Activated CD4-positive, alpha-beta T cell treated with anti-CD3 and anti-CD28 coated beads, Interleukin-2, amount 10 ng/mL, durations not matched to agents 24 days and 14 days (primary cell): Measurements from ENCODE around the gene SYTL1. TPM values are rescaled to one million over a fixed set of nuclear protein-coding genes. Genes with fewer than 3 reads are reported as not detected.
"Not testable (repeated sequence)": the region's sequence is repeated elsewhere in the genome, so short reads cannot be mapped to it uniquely, and the experiment has no call there.

ENCODE experiments used
- DNase-seq: peaks from one replicate; pipeline ENCODE4 v3.0.0; 2022
- H3K27ac Mint-ChIP-seq: one replicate; pipeline ENCODE4 v1.8.0; 2022; ENCODE audit warnings: mild to moderate bottlenecking, mixed read lengths
- H3K27me3 Mint-ChIP-seq: one replicate; pipeline ENCODE4 v1.8.0; 2022; ENCODE audit warnings: mixed read lengths
- H3K36me3 Mint-ChIP-seq: one replicate; pipeline ENCODE4 v1.8.0; 2022; ENCODE audit warnings: low read depth, mild to moderate bottlenecking, mixed read lengths
- H3K4me1 Mint-ChIP-seq: one replicate; pipeline ENCODE4 v1.8.0; 2021; ENCODE audit warnings: mixed read lengths
- H3K4me3 Mint-ChIP-seq: one replicate; pipeline ENCODE4 v1.8.0; 2022; ENCODE audit warnings: mild to moderate bottlenecking, moderate library complexity, mixed read lengths
- H3K9me3 Mint-ChIP-seq: one replicate; pipeline ENCODE4 v1.8.0; 2021; ENCODE audit warnings: mixed read lengths
- intact Hi-C: fragments of 100-400 bp; cut with micrococcal nuclease; formaldehyde crosslinking; loops from one replicate; pipeline ENCODE4 v1.15.1; 2023
- total RNA-seq: library from RNA; stranded (reverse); gene quantifications from 2 replicates; pipeline ENCODE4 v1.2.3, GENCODE V29; 2022

The SYTL1 gene
- total RNA-seq, 1 donor from 2014 or later, result 29.7 TPM

GRCh38 chr1:27383661-27384060, 41.8 kb downstream of the SYTL1 start:
- H3K27me3 Mint-ChIP-seq, result peaks cover 11% of the 10 kb centered on the region
- peaks cover 6% of the 10 kb centered on the region for H3K4me1 Mint-ChIP-seq
- H3K4me3 Mint-ChIP-seq, result no peak overlapping the region
- H3K36me3 Mint-ChIP-seq, result no peaks in the 10 kb centered on the region
- H3K9me3 Mint-ChIP-seq, result no peaks in the 10 kb centered on the region
- no peak overlapping the region for H3K27ac Mint-ChIP-seq
- no peak for DNase-seq
- intact Hi-C loops, result no loop called here

GRCh38 chr1:27384797-27385196, 43.0 kb downstream of the SYTL1 start:
- DNase-seq, H3K27ac Mint-ChIP-seq, intact Hi-C loops, H3K9me3 Mint-ChIP-seq, H3K36me3 Mint-ChIP-seq, H3K4me3 Mint-ChIP-seq, H3K4me1 Mint-ChIP-seq: not testable (repeated sequence)
- H3K27me3 Mint-ChIP-seq, result peaks cover 13% of the 10 kb centered on the region

GRCh38 chr1:27388337-27389005, 46.6 kb downstream of the SYTL1 start:
- Mint-ChIP-seq H3K4me3 (no peak overlapping the region), H3K36me3 (no peaks in the 10 kb centered on the region), H3K27me3 (peaks cover 16% of the 10 kb centered on the region), H3K27ac (peak overlapping the region; percentile 0), H3K9me3 (no peaks in the 10 kb centered on the region), H3K4me1 (peaks cover 16% of the 10 kb centered on the region)
- DNase-seq, result peak; percentile 93
- intact Hi-C loops, result loop anchor here (1.0 to 2.0 kb wide), 3 partner anchors 31 to 88 kb away; no protein-coding TSS in a partner anchor

GRCh38 chr1:27391511-27392095, 49.8 kb downstream of the SYTL1 start:
- intact Hi-C loops, result loop anchor here (1.0 kb wide), 4 partner anchors 25 to 272 kb away; partner anchors contain the start of genes MAP3K6 and TMEM222
- Mint-ChIP-seq H3K36me3 (no peaks in the 10 kb centered on the region), H3K9me3 (no peaks in the 10 kb centered on the region), H3K27ac (peak overlapping the region; percentile 93), H3K27me3 (peaks cover 12% of the 10 kb centered on the region), H3K4me1 (peaks cover 13% of the 10 kb centered on the region), H3K4me3 (peak overlapping the region; percentile 87)
- peak; percentile 70 for DNase-seq

- Mint-ChIP-seq H3K4me3 (peak within 1 kb of the TSS; percentile 87), H3K9me3 (no peaks in the 10 kb centered on the region), H3K4me1 (peaks cover 13% of the 10 kb centered on the region), H3K36me3 (no peaks in the 10 kb centered on the region), H3K27me3 (peaks cover 12% of the 10 kb centered on the region), H3K27ac (peak within 1 kb of the TSS; percentile 93)
- intact Hi-C loops, result loop anchor here (1.0 kb wide), 4 partner anchors 26 to 271 kb away; partner anchors contain the start of genes MAP3K6 and TMEM222
- peak; percentile 98 for DNase-seq
These were observed 50.4 kb downstream of the SYTL1 start, which contains the start of gene GPR3 for GRCh38 chr1:27392096-27392777. Gene GPR3, plus strand, starts transcription at chr1:27392622. Its CDS starts 1,177 bp downstream, at chr1:27393799.

GRCh38 chr1:27392778-27393635, 51.2 kb downstream of the SYTL1 start:
- Mint-ChIP-seq H3K4me1 (peaks cover 13% of the 10 kb centered on the region), H3K9me3 (no peaks in the 10 kb centered on the region), H3K27ac (peak overlapping the region; percentile 72), H3K27me3 (peaks cover 12% of the 10 kb centered on the region), H3K4me3 (peak overlapping the region; percentile 85), H3K36me3 (no peaks in the 10 kb centered on the region)
- DNase-seq, result no peak
- intact Hi-C loops, result loop anchor here (1.0 kb wide), 4 partner anchors 27 to 270 kb away; partner anchors contain the start of genes MAP3K6 and TMEM222

GRCh38 chr1:27393641-27394281, 51.9 kb downstream of the SYTL1 start:
- Mint-ChIP-seq H3K27me3 (peaks cover 12% of the 10 kb centered on the region), H3K4me3 (peak overlapping the region; percentile 85)
- intact Hi-C loops, result no loop called here

GRCh38 chr1:27394282-27394658, 52.4 kb downstream of the SYTL1 start:
- no peak overlapping the region for H3K27ac Mint-ChIP-seq
- no peaks in the 10 kb centered on the region for H3K9me3 Mint-ChIP-seq
- H3K4me3 Mint-ChIP-seq, result peak overlapping the region; percentile 32
- no peaks in the 10 kb centered on the region for H3K36me3 Mint-ChIP-seq
- no peak for DNase-seq
- H3K4me1 Mint-ChIP-seq, result peaks cover 12% of the 10 kb centered on the region
- intact Hi-C loops, result no loop called here
- peaks cover 12% of the 10 kb centered on the region for H3K27me3 Mint-ChIP-seq

More at GRCh38 chr1:27393641-27394281, 51.9 kb downstream of the SYTL1 start:
- peaks cover 12% of the 10 kb centered on the region for H3K4me1 Mint-ChIP-seq
- no peaks in the 10 kb centered on the region for H3K9me3 Mint-ChIP-seq
- no peak overlapping the region for H3K27ac Mint-ChIP-seq
- no peak for DNase-seq
- no peaks in the 10 kb centered on the region for H3K36me3 Mint-ChIP-seq

- H3K9me3 Mint-ChIP-seq, result no peaks in the 10 kb centered on the region
- no peak overlapping the region for H3K27ac Mint-ChIP-seq
- H3K4me3 Mint-ChIP-seq, result no peak overlapping the region
- DNase-seq, result no peak
- intact Hi-C loops, result loop anchor here (1.0 kb wide), 1 partner anchor 95 kb away; no protein-coding TSS in a partner anchor
- H3K4me1 Mint-ChIP-seq, result peaks cover 12% of the 10 kb centered on the region
- H3K36me3 Mint-ChIP-seq, result no peaks in the 10 kb centered on the region
- H3K27me3 Mint-ChIP-seq, result peaks cover 10% of the 10 kb centered on the region
These were observed 53.1 kb downstream of the SYTL1 start for GRCh38 chr1:27394925-27395324.

- Mint-ChIP-seq H3K9me3 (no peaks in the 10 kb centered on the region), H3K4me1 (peaks cover 12% of the 10 kb centered on the region), H3K27ac (no peak overlapping the region), H3K27me3 (peaks cover 5% of the 10 kb centered on the region), H3K36me3 (no peaks in the 10 kb centered on the region), H3K4me3 (no peak overlapping the region)
- DNase-seq, result peak; percentile 94
- intact Hi-C loops, result loop anchor here (1.0 kb wide), 1 partner anchor 95 kb away; no protein-coding TSS in a partner anchor
These were observed 53.8 kb downstream of the SYTL1 start for GRCh38 chr1:27395441-27396195.

- Mint-ChIP-seq H3K36me3 (no peaks in the 10 kb centered on the region), H3K4me1 (peaks cover 6% of the 10 kb centered on the region), H3K4me3 (no peak overlapping the region), H3K9me3 (no peaks in the 10 kb centered on the region), H3K27ac (no peak overlapping the region), H3K27me3 (peaks cover 1% of the 10 kb centered on the region)
- intact Hi-C loops, result no loop called here
- DNase-seq, result no peak
These were observed 55.3 kb downstream of the SYTL1 start for GRCh38 chr1:27397110-27397509.

GRCh38 chr1:27397749-27398148, 55.9 kb downstream of the SYTL1 start:
- Mint-ChIP-seq H3K9me3 (no peaks in the 10 kb centered on the region), H3K36me3 (no peaks in the 10 kb centered on the region), H3K4me3 (no peak overlapping the region), H3K27ac (no peak overlapping the region), H3K4me1 (peaks cover 3% of the 10 kb centered on the region), H3K27me3 (no peaks in the 10 kb centered on the region)
- DNase-seq, result no peak
- intact Hi-C loops, result no loop called here
